Mesenteric fat pad (tissue), 1 donor: ENCODE measurements around the gene MTA1. TPM values are rescaled to one million over a fixed set of nuclear protein-coding genes. Genes with fewer than 3 reads are reported as not detected.

Source experiments
- DNase-seq: peaks from one replicate; pipeline ENCODE4 v3.0.0-alpha.2; 2020; ENCODE audit warnings: low spot score
- total RNA-seq: library from RNA; stranded (reverse); fragmentation: NEBNext Ultra II Directional; extraction: Animal tissue kit (Norgen Biotek cat#: 25700); gene quantifications from one replicate; pipeline ENCODE4 v1.2.1, GENCODE V29; 2021
- donor health status: DM: yes; HTN: yes; CAD: no.

The MTA1 gene
- total RNA-seq, 1 donor from 2014 or later, result 87.1 TPM

- DNase-seq, result no peak
Observed at GRCh38 chr14:105494606-105494929, 74.9 kb downstream of the MTA1 start.

- DNase-seq, result no peak
Observed at GRCh38 chr14:105495101-105495989, 75.7 kb downstream of the MTA1 start.

- no peak for DNase-seq
Observed at GRCh38 chr14:105495990-105496830, 76.6 kb downstream of the MTA1 start.

- no peak for DNase-seq
Observed at GRCh38 chr14:105496831-105497591, 77.4 kb downstream of the MTA1 start.

- DNase-seq, result no peak
Observed at GRCh38 chr14:105497671-105498429, 78.2 kb downstream of the MTA1 start.

GRCh38 chr14:105498430-105499255 lies 79.0 kb downstream of the MTA1 start:
- no peak for DNase-seq

GRCh38 chr14:105499256-105500035 lies 79.8 kb downstream of the MTA1 start:
- DNase-seq, result no peak

GRCh38 chr14:105500036-105500725 lies 80.6 kb downstream of the MTA1 start:
- DNase-seq, result no peak

- DNase-seq, result no peak
Observed at GRCh38 chr14:105500726-105501101, 81.1 kb downstream of the MTA1 start.

GRCh38 chr14:105501504-105502291 lies 82.1 kb downstream of the MTA1 start:
- DNase-seq, result no peak

- no peak for DNase-seq
Observed at GRCh38 chr14:105502446-105503295, 83.0 kb downstream of the MTA1 start.

GRCh38 chr14:105503296-105503640 lies 83.6 kb downstream of the MTA1 start:
- no peak for DNase-seq

GRCh38 chr14:105503935-105504692 lies 84.5 kb downstream of the MTA1 start:
- DNase-seq, result peak; percentile 85

- peak; percentile 67 for DNase-seq
Observed at GRCh38 chr14:105505101-105505500, 85.5 kb downstream of the MTA1 start.

GRCh38 chr14:105507247-105507646 lies 87.6 kb downstream of the MTA1 start:
- DNase-seq, result no peak

GRCh38 chr14:105508069-105508468 lies 88.4 kb downstream of the MTA1 start:
- no peak for DNase-seq
